ENCODE results near the gene ERCC1.

The ERCC1 gene

GRCh38 chr19:45423589-45424190 lies at the start of gene ERCC1:
Gene ERCC1, minus strand, starts transcription at chr19:45423917. Its CDS starts 543 bp downstream, at chr19:45423374.
- DNase-seq (ENCODE audit: low read depth in 2 of 2, low spot score in 1 of 2): peak in 1 of 2 donors; percentile 56

DNA sequence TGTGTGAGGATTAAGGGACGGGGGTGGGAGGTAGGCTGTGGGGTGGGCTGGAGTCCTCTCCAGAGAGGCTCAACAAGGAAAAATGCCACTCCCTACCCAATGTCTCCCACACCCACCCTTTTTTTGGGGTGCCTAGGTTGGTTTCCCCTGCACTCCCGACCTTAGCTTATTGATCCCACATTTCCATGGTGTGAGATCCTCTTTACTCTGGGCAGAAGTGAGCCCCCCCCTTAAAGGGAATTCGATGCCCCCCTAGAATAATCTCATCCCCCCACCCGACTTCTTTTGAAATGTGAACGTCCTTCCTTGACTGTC lies 49.6 kb upstream of the ERCC1 start:
- no peak for DNase-seq (ENCODE audit: low read depth in 2 of 2, low spot score in 1 of 2)

DNA sequence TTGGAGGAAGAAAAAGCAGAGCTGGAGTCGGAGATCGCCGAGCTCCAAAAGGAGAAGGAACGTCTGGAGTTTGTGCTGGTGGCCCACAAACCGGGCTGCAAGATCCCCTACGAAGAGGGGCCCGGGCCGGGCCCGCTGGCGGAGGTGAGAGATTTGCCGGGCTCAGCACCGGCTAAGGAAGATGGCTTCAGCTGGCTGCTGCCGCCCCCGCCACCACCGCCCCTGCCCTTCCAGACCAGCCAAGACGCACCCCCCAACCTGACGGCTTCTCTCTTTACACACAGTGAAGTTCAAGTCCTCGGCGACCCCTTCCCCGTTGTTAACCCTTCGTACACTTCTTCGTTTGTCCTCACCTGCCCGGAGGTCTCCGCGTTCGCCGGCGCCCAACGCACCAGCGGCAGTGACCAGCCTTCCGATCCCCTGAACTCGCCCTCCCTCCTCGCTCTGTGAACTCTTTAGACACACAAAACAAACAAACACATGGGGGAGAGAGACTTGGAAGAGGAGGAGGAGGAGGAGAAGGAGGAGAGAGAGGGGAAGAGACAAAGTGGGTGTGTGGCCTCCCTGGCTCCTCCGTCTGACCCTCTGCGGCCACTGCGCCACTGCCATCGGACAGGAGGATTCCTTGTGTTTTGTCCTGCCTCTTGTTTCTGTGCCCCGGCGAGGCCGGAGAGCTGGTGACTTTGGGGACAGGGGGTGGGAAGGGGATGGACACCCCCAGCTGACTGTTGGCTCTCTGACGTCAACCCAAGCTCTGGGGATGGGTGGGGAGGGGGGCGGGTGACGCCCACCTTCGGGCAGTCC lies 49.0 kb upstream of the ERCC1 start:
- no peak for DNase-seq (ENCODE audit: low read depth in 2 of 2, low spot score in 1 of 2)

GRCh38 chr19:45471931-45472562 lies 48.3 kb upstream of the ERCC1 start:
- no peak for DNase-seq (ENCODE audit: low read depth in 2 of 2, low spot score in 1 of 2)

DNA sequence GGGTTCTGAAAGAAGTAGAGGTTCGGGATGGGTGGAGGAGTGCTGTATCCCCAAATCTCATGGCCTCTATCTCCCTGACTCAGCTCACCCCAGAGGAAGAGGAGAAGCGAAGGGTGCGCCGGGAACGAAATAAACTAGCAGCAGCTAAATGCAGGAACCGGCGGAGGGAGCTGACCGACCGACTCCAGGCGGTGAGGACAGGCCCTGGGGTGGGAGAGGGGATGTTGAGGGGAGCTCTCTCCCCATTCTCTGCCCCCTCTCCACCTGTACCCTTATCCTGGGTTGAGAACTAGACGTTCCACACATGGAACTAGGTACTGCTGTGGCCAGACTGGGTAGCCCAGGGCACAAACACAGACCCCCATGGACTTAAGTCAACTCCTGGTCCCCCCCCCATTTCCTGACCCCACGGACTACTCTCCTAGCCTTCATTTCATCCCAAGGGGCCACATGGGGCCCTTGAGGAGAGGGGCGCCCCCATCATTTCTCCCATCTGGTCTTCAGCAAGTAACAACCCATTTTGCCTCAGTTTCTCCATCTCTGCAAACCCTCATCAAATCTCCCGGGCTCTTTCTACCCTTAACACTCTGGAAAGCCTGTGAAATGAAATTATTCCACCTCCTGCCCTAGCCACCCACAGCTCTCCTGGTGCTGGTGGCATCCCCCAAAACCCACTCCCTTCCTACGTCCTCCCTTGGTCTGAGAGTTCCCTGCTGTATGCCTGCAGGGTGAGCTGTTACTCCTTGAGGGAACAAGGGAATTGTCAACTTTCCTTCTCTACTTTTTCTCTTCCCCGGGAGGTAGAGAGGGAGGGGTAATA lies 47.6 kb upstream of the ERCC1 start:
- DNase-seq (ENCODE audit: low read depth in 2 of 2, low spot score in 1 of 2): no peak

- DNase-seq (ENCODE audit: low read depth in 2 of 2, low spot score in 1 of 2): no peak
Measured at GRCh38 chr19:45470762-45471081, 47.0 kb upstream of the ERCC1 start.

DNA sequence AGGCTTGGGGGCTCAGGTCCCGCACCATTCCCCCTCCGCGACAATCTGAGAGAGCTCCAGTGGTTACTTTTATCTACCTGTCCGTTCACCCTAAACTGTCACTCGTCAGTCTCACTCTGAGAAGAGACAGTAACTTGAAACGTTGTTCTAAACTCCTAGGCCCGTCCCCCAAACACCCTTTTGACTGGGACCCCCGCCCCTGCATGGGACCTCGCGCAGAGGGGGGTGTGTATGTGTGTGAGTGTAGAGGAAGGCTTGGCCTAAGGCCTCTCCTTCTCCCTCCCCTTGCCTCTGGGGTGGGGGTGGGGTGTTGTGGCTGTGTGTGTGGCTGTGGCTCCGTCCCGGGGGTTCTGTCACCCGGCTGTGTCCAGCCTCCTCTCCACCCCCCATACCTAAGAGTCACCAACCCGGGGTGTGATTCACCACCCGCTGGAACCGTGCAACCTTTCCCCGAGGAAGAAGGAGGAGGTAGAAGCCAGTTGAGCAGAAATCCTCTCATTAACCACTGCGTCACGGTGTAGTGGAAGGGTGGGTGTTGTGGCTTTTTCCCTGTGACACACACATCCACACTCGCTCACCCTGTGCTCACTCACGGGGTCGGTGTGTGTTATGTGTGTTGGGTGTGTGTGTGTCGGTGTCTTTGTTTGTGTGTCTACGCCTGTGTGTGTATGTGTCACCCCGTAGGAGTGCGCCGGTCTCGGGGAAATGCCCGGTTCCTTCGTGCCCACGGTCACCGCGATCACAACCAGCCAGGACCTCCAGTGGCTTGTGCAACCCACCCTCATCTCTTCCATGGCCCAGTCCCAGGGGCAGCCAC lies 46.4 kb upstream of the ERCC1 start:
- no peak for DNase-seq (ENCODE audit: low read depth in 2 of 2, low spot score in 1 of 2)

DNA sequence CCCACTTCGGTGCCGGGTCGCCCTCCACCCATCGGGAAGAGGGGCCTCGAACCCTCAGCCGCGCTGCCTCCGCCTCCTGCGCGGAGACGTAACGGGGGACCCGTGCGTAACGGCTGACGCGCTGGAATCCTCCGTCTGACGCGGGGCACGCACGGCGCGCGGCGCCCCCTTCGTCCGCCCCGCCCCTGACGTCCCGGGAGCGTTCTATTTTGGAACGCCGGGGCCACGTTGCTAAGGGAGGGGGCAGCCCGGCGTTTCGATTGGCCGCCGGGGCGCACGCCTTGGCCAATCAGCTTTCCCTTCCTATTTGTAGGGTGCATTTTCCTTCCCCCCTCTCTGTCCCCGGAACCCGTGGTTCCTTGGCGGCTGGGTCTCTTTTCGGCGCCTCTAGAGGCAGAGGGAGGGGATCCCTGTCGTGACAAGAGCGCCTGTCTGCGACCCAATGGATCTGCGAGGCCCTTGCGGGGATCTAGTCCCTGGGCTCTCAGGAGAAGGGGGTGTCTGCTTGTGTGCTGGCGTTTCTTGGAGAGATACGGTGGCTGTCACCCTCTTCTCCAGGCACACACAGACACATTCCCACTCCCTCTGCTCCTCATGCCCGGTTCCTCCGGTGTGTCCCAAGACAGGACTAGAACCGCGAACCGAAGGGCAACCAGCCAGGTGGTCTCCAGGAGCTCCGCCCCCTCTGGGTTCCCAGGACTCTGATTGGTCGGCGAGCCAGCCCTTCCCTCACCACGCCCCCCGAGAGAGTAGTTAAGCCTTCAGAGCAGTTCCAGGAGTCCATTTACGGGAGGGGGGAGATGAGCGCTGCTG lies 45.6 kb upstream of the ERCC1 start:
- peak; percentile 76 to 86 for DNase-seq (ENCODE audit: low read depth in 2 of 2, low spot score in 1 of 2)

DNA sequence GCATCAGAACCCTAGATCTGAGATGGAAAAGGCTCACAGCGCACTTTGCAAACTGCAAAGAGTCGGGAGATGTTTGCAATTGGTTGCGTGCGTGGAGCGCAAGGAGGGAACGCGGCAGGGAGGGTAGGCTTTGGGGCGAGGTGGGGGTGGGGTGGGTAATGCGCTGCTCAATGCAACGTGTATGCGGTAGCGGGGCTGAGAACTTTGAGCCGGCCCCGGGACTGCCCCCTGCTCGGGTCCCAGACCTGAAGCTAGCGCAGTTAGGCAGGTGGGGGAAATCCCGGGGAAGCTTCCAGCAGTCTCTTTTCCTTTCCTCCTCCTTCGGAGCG lies 45.0 kb upstream of the ERCC1 start:
- no peak for DNase-seq (ENCODE audit: low read depth in 2 of 2, low spot score in 1 of 2)

DNA sequence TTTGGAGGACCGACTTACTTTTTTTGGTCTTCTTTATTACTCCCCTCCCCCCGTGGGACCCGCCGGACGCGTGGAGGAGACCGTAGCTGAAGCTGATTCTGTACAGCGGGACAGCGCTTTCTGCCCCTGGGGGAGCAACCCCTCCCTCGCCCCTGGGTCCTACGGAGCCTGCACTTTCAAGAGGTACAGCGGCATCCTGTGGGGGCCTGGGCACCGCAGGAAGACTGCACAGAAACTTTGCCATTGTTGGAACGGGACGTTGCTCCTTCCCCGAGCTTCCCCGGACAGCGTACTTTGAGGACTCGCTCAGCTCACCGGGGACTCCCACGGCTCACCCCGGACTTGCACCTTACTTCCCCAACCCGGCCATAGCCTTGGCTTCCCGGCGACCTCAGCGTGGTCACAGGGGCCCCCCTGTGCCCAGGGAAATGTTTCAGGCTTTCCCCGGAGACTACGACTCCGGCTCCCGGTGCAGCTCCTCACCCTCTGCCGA lies 44.5 kb upstream of the ERCC1 start:
- no peak for DNase-seq (ENCODE audit: low read depth in 2 of 2, low spot score in 1 of 2)

GRCh38 chr19:45467456-45468158 lies 43.9 kb upstream of the ERCC1 start, which contains the start of gene FOSB:
Gene FOSB, plus strand, starts transcription at chr19:45467996. Its CDS starts 591 bp downstream, at chr19:45468587.
- DNase-seq (ENCODE audit: low read depth in 2 of 2, low spot score in 1 of 2): peak; percentile 94 to 95

- no peak for DNase-seq (ENCODE audit: low read depth in 2 of 2, low spot score in 1 of 2)
Measured at GRCh38 chr19:45467115-45467455, 43.4 kb upstream of the ERCC1 start.

DNA sequence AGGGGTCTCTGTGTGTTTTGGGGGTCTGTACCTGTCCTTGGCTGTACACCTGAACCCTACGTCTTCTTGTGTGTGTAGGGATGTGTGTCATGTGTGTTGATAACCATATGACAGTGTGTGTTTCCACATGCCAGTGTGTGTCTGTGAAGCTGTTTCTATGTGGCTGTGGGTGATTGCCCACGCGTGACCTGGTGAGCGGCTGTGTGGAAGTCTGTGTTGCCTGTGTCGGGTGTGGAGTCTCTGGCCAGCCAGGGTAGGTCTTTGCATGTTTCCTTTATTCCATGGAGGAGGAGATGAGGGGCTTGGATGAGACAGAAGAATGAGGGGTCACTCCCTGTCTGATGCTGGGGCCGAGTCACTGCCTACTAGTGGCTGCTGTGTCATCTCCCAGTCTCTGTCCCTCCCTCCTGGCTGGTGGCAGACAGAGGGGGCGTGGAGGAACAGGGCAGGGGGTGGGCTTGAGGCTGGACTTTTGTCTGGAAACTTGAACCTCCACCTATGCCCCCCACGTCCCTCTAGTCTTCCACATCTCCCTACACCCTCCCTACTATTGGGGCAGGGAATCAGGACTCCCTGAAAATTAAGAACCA lies 41.2 kb upstream of the ERCC1 start:
- no peak for DNase-seq (ENCODE audit: low read depth in 2 of 2, low spot score in 1 of 2)

DNA sequence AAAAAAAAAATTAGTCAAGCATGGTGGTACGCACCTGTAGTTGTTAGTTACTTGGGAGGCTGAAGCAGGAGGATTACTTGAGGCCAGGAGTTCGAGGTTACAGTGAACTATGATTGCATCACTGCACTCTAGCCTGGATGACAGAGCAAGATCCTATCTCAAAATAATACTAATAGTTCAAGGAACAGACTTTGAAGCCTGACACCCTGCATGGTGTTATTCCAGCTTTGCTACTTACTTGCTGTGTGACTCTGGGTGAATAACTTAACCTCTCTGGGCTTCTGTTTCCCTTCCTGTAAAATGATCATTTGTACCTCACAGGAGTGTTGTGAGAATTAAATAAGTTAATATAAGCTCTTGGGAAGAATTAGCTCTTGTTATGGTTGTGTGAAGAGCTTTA lies 40.6 kb upstream of the ERCC1 start:
- no peak for DNase-seq (ENCODE audit: low read depth in 2 of 2, low spot score in 1 of 2)

DNA sequence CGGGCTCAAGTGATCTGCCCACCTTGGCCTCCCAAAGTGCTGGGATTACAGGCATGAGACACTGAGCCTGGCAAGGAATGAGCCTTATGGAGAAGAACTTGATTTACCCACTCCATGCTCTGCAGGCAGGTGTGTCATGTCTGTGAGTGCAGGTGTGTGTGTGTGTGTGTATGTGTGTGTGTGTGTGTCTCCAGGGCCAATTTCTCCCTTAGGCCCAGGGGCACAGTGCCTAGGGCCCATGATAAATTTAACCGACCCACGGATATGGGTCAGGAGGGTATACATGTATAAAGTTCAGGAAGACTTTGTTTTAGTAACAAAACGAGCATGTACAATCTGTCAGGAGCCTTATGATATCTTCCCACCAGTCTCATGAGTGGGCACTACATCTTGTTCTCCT lies 39.5 kb upstream of the ERCC1 start:
- DNase-seq (ENCODE audit: low read depth in 2 of 2, low spot score in 1 of 2): no peak

GRCh38 chr19:45462174-45462573 lies 38.5 kb upstream of the ERCC1 start:
- DNase-seq (ENCODE audit: low read depth in 2 of 2, low spot score in 1 of 2): no peak

GRCh38 chr19:45460807-45461347 lies 37.2 kb upstream of the ERCC1 start:
- DNase-seq (ENCODE audit: low read depth in 2 of 2, low spot score in 1 of 2): no peak

DNA sequence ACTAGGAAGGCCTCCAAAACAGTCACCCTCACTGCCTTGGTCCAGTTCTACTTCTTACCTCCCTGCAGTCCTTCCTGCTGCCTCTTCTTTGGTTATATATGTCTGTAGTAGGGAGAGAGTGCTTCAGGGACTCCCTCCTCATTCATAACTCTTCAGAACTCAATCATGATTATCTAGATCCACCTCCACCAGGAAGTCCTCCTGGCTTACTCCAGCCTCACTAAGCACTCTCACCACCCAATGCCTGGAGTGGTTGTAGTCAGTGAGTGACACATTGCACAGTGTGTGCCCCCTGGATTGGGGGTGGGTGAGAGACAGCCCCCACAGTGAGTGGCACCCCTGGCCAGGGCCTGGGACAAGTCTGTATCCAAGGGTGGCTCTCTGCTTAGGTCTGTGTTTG lies 34.1 kb upstream of the ERCC1 start:
- DNase-seq (ENCODE audit: low read depth in 2 of 2, low spot score in 1 of 2): no peak

DNA sequence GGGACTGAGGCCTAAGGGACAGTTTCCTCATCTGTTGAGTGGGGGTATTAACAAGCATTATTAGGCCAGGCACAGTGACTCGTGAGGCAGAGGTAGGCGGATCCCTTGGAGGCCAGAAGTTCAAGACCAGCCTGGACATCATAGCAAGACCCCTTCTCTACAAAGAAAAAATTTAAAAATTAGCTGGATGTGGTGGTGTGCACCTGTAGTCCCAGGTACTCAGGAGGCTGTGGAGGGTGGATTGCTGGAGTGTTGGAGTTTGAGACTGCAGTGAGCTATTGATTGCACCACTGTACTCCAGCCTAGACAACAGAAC lies 32.7 kb upstream of the ERCC1 start:
- DNase-seq (ENCODE audit: low read depth in 2 of 2, low spot score in 1 of 2): no peak

Measured in stimulated activated CD8-positive, alpha-beta memory T cell treated with anti-CD3 and anti-CD28 coated beads, Interleukin-4, amount 100 ng/mL, for 1 hour (primary cell).